Breast epithelium (tissue), 4 donors: ENCODE results near the gene MLLT10. TPM values are rescaled to one million over a fixed set of nuclear protein-coding genes. Genes with fewer than 3 reads are reported as not detected.

Source experiments
- DNase-seq, 2 donors: peaks; one replicate each; pipeline ENCODE4 v3.0.0-alpha.2; 2019; ENCODE audit warnings: low spot score in 2 of 2
- H3K27ac ChIP-seq, 2 donors: fragments of 200-600 bp; sonication (generic) in 1 of 2; one replicate each; pipeline ENCODE4 v1.5.1; 2016 to 2019; ENCODE audit warnings: mild to moderate bottlenecking in 1 of 2
- H3K27me3 ChIP-seq, 2 donors: fragments of 200-600 bp; sonication (generic) in 1 of 2; one replicate each; pipeline versions ENCODE4 v1.5.1 to v1.6.0; 2017 to 2019; ENCODE audit warnings: control low read depth in 1 of 2, mild to moderate bottlenecking in 1 of 2
- H3K36me3 ChIP-seq: fragments of 200-600 bp; one replicate; pipeline ENCODE4 v1.5.1; 2019
- H3K4me1 ChIP-seq, 2 donors: fragments of 200-600 bp; sonication (generic); one replicate each; pipeline ENCODE4 v1.5.1; 2016 to 2019; ENCODE audit warnings: control low read depth in 1 of 2
- H3K4me3 ChIP-seq, 3 donors: fragments of 200-600 bp; sonication (generic); 1 replicate in 2 of 3; 2 replicates in 1 of 3; pipeline ENCODE4 v1.5.1; 2016 to 2019; ENCODE audit warnings: mild to moderate bottlenecking in 3 of 3, moderate library complexity in 2 of 3
- H3K9me3 ChIP-seq, 2 donors: fragments of 200-600 bp; sonication (generic) in 1 of 2; one replicate each; pipeline ENCODE4 v1.5.1; 2016 to 2019; ENCODE audit warnings: control low read depth in 1 of 2
- POLR2A ChIP-seq: fragments of 450-650 bp; IDR thresholded peaks from one replicate; pipeline ENCODE4 v1.6.1; 2016; ENCODE audit warnings: antibody characterized with exemption, mild to moderate bottlenecking, moderate library complexity
- POLR2AphosphoS5 ChIP-seq, 3 donors: sonication (generic); formaldehyde crosslinking; IDR thresholded peaks; one replicate each; pipeline ENCODE4 v1.6.1; 2017; ENCODE audit warnings: antibody characterized with exemption in 3 of 3
- intact Hi-C: fragments of 100-400 bp; cut with DNase I; formaldehyde crosslinking; loops from one replicate; pipeline ENCODE4 v1.15.1; 2023; ENCODE audit warnings: low total_unique reads
- total RNA-seq, 3 donors: library from RNA; depleted of rRNA; stranded (reverse); fragments of >200 nt; gene quantifications; one replicate each; pipeline ENCODE4 v1.1.0, GENCODE V29; 2016
- TF ChIP-seq, protein P1 (sequence below), 3 donors: fragments of 450-650 bp; IDR thresholded peaks; one replicate each; pipeline ENCODE4 v1.5.1; 2016 to 2017; ENCODE audit warnings: antibody characterized with exemption in 3 of 3, mild to moderate bottlenecking in 3 of 3, moderate library complexity in 3 of 3

Gene MLLT10
- total RNA-seq, 3 donors from 2014 or later, result 45.6 to 74.6 (median 58.0) TPM

DNA sequence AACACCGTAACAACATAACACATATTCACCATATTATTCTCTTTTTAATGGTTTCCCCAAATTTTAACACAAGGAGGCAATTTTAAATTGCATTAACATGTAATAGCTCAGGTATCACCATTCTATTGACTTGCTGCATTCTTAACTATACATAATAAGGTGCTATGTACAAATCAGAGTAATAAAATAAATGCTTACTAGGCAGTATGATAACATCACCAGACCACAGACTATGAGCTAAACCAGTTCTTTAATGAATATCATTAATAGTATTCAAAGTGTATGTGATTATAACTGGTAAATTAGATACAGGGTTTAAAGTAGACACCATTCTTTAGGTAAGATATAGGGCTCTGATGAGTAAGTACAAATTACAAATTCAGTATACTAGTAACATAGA lies 242.9 kb downstream of the MLLT10 start:
- Histone ChIP-seq H3K9me3 (no peaks in the 10 kb centered on the region), H3K27ac (no peak overlapping the region), H3K27me3 (no peaks in the 10 kb centered on the region), H3K4me1 (no peaks in the 10 kb centered on the region), H3K4me3 (no peak overlapping the region), H3K36me3 (no peaks in the 10 kb centered on the region)
- intact Hi-C loops, result no loop called here
- TF ChIP-seq, protein P1, sequence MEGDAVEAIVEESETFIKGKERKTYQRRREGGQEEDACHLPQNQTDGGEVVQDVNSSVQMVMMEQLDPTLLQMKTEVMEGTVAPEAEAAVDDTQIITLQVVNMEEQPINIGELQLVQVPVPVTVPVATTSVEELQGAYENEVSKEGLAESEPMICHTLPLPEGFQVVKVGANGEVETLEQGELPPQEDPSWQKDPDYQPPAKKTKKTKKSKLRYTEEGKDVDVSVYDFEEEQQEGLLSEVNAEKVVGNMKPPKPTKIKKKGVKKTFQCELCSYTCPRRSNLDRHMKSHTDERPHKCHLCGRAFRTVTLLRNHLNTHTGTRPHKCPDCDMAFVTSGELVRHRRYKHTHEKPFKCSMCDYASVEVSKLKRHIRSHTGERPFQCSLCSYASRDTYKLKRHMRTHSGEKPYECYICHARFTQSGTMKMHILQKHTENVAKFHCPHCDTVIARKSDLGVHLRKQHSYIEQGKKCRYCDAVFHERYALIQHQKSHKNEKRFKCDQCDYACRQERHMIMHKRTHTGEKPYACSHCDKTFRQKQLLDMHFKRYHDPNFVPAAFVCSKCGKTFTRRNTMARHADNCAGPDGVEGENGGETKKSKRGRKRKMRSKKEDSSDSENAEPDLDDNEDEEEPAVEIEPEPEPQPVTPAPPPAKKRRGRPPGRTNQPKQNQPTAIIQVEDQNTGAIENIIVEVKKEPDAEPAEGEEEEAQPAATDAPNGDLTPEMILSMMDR (IDR thresholded peaks at IDR 0.05), result no peak
- TF ChIP-seq POLR2A, result no peak
- TF ChIP-seq POLR2AphosphoS5 (IDR thresholded peaks at IDR 0.05), result no peak
- DNase-seq, result no peak

DNA sequence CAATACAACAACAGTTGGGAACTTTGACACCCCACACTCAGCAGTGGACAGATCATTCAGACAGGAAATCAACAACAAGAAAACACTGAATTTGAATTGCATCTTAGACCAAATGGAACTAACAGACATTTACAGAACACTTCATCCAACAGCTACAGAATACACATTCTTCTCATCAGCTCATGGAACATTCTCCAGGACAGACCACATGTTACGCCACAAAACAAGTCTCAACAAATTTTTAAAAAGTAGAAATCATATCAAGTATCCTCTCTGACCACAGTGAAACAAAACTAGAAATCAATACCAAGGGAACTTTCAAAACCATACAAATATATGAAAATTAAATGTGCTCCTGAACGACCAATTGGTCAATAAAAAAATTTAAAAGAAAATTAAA lies 257.2 kb downstream of the MLLT10 start:
- Histone ChIP-seq H3K4me3 (no peak overlapping the region), H3K9me3 (peaks cover 0 to 7% of the 10 kb centered on the region in 2 donors), H3K4me1 (no peaks in the 10 kb centered on the region), H3K27me3 (no peaks in the 10 kb centered on the region), H3K36me3 (no peaks in the 10 kb centered on the region), H3K27ac (no peak overlapping the region)
- intact Hi-C loops, result no loop called here
- no peak for DNase-seq
- TF ChIP-seq, protein P1 (IDR thresholded peaks at IDR 0.05), result no peak
- TF ChIP-seq POLR2A (no peak), POLR2AphosphoS5 (IDR thresholded peaks at IDR 0.05) (no peak)

Other genes starting within 250 kb of the MLLT10 start
- 1 to 10 TPM in 1 of 3 donors, under 1 TPM in 2; 0.59 to 1.4 (median 0.98) TPM for gene SKIDA1, start 8.6 kb upstream of the MLLT10 start, total RNA-seq